ENCODE measurements around the gene ALK.

ALK gene

DNA sequence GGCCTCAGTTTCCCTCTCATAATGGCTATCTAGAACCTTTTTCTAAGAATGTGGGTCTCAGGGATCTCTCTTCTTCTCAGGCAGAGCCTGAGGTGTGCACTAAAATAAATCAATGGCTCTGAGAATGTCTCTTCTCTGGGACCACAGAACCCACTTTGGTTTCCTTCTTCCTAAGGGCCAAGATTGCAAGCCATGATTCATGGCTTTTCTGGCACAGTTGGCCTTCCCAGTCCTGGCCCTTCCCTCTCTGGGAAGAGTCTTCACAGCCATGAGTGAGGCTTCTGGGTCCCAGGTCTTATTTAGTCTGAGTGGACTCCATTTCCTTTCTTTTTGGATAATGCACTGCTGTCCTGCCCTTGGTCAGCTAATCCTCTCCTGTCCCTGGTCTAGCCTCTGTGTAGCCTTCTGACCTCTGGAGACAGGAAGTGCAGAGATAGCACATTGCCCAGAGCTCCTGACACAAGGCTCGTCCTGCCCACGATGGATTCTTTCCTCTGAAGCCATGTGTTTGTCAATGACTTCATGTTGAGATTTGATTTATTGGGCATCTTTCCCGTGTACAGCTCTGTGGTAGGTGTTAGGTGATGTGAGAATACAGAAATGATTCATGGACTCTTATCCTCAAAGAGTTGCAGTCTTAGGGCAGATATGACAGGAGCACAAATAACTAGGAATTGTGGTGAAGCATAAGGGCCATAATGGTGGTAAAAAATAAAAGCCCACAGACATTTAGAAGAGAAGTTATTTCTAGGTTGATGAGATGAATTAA, 561.2 kb downstream of the ALK start:
- no peak for DNase-seq (ENCODE audit: low spot score)

DNA sequence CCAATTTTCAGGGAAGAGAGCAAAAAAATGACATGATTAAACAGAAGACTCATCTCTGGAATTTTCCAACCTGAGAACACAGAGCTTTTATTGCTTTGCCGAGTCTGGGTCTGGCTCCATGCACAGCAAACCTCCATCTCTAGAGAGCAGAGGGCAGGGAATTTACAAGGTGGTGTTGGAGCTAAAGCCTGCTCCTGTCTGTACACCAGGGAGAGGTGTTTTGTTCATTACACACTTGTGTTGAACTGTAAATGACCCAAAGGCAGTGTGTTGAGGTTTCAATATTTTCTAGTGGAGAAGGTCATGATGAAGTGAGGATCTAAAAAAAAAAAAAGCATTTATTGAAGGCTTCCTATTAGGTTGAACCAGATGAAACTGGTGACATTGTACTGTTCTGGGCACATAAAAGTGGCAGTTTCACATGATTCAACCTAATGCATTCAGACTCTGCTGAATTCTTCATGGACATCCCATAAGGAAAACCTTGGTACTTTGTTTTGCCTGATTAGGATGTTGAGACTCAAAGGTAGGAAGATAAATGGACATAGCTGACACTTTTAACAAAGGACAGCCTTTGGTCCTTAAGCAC, 567.9 kb downstream of the ALK start:
- no peak for DNase-seq (ENCODE audit: low spot score)

DNA sequence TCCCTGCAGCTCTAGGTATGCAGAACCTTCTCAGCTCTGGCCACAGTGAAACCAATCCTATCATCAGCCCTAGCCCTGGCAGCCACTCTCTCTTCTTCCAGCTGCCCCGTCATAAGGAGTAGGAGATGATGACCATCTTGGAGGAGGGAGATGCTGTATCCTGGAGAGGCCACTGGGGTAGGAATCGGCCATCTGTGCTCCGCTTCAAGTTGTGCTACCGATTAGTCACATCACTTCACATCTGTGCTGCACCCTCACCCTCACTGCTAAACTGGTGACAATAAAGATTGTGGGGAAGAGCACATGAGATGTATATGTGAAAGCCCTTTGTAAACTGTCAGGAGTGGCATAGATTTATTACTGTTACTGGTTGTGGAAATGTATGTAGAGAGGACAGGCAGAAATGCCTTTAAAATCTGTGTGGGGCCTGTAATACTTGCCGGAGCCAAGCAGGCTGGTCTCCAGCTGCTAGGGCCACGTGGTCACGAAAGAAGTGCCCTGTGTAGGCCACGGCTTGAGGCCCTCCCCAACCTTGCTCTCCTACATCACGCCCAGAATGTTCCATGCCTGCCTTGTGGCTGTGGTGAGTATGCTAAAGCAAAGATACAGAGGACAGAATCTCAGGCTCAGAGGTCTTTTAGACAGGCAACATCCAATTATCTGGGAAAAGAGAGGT, 569.3 kb downstream of the ALK start:
- DNase-seq (ENCODE audit: low spot score) = no peak

DNA sequence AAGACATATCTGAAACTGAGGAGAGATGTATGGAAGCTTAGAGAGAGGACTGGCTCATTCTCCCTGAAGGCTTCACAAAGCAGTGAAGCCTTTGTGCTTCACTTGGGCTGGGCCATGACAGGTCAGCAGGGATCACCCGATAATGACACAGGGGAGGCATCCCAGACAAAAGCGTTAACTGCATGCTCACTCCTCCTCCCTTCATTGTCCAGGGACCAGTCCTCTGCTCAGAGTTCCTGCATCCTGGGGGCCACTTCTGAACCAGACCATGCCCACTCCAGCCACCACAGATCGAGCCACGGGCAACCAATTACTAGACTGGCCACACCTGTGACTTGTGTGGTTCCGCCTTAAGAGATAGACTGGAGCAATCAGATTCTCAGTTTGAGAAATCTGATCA, 570.1 kb downstream of the ALK start:
- DNase-seq (ENCODE audit: low spot score) = no peak

DNA sequence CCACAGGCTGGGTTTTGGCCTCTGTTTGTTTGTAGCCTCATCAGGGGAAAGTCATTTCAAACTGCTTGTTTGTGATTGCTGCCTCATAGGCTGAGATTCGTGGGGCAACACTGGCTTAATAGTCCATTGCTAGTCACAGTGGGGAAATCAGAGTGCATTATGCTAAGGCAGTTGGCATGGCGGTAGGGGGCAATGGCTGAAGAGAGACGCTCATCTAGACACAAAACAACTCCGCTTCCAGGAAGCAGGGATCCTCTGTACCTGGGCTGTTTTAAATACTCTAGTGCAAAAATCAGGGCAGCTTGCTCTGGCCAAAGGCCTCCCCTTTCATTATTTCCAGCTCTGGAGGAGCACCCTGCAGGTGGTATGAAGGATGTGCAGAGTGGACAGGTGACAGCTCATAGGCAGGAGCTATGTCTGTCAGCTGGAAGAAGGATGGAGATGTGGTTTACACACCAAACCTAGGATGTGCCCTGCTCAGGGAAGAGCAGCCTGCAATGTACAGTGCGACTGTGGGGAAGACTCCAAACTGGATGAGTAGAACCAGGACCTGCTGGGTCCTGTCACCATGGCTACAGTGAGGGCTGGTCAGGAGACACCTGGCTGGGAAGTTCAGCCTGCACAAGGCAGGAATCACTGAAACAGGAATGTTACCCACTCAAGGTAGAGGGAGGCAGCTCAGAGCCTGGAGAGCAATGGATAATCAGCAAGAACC, 571.9 kb downstream of the ALK start:
- DNase-seq (ENCODE audit: low spot score) = no peak

DNA sequence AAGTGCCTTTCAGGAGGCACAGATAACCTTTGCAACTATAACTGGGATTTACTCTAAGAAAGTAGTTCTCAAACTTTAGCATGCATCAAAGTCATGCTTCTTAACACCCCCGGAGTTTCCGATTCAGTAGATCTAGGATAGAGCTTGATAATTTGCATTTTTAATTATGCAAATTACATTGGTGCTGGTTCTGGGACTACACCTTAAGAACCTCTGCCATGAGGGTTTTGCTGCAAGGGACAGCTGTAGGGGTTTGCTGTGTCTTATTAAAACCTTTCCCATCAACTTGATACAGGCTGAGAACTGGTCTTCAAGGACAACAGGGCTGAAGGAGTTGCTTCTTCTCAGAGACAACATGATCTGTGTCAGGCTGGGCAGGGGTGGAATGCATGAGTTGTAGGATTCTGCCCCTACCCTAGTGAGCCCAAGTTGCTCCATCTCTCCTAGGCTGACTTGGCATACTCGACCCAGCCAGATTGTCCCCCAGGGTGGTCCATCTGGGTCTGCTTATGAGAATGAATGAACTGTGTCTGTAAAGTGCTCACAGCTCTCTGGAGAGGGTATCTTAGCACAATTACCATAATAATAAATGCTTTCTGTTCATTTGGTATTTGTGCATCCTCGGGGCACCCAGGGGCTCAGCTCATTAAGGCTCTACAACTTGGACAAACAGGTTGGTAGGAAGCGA, 573.5 kb downstream of the ALK start:
- DNase-seq (ENCODE audit: low spot score) = no peak

DNA sequence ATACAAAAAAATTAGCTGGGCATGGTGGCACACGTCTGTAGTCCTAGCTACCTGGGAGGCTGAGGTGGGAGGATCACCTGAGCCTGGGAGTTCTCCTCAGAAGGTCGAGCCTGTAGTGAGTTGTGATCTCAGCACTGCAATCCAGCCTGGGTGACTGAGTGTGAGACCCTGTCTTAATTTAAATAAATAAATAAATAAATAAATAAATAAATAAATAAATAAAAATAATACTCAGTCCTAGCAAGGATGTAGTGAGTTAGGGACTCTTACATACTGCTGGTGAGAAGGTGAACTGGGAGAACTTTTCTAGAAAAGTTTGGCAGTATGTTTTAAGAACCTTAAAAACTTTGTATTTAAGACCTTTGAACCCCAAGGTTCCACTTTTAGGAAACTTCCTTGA, 576.1 kb downstream of the ALK start:
- no peak for DNase-seq (ENCODE audit: low spot score)

DNA sequence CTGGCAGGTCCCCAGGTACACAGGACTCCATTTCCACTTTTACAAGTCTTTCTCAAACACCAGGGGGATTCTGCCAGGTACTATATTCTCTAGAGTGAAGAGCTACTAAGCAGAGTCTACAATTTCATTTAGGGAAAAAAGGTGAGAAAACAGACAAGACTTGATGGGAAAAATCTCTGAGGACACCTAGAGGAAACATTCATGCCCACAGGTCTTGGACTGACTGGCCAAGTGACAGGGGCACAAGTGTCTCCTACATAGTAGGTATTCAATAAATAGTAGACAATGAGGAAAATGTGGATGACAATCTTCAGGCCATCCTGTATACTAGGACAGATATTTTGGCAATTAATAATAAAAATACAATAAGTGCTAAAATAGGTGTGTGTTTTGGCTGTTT, 577.6 kb downstream of the ALK start:
- DNase-seq (ENCODE audit: low spot score) = no peak

DNA sequence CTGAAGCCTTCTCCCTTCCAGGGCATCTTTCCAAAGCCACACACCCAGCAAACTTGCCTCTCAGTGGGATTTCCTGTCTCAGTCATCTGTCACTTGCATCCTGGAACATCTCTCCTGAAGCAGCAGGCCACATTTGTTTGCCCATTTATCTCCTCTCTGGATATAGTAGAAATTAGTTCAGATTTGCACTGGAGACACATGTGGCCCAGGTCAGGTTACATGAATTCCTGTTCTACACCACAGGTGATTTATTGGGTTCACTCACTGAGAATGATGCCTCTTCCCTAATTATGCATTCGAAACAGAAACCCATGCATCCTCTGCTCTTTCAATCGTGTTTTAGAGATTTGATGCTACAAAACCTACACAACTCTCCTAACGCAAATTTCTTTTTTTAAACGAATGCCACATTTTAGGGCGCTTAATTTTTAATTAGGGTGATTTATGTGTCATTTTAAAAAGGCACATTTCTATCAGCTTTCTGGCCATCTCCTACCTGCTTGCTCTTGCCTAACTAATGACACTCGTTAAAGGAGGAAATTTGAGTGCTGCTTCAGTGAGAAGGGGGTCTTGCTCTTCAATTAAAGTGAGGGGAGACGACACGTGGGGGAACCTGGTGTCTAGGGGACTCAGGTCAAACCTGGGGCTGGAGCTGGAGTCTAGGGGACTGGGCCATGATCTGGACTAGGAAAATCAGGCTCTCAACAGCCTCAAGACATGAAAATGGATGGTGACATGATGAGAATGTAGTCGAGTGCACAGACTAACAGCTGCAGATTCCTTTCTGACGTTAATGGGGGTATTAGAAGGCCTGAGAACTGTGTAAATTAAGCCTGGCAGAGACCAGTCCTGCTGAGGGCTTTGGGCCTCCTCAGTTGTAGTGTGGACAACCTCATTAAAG, 584.8 kb downstream of the ALK start:
- no peak for DNase-seq (ENCODE audit: low spot score)

DNA sequence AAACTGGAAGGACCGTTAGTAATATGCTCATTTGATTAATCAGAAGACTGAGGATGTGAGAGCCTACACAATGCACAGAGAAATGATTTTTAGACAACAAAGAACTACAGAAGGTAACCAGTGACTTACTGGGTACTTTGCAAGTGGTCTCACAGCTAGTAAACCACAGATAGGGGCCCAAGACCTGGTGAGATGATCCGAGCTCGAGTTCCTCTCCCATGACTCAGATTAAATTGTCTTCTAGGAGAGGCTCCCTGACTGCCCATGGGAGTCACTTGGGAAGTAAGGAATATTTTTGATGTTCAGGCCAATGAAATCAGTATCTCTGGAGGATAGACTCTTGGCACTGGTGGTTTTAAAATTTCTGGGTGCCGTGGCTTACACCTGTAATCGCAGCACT, 586.0 kb downstream of the ALK start:
- DNase-seq (ENCODE audit: low spot score) = no peak

DNA sequence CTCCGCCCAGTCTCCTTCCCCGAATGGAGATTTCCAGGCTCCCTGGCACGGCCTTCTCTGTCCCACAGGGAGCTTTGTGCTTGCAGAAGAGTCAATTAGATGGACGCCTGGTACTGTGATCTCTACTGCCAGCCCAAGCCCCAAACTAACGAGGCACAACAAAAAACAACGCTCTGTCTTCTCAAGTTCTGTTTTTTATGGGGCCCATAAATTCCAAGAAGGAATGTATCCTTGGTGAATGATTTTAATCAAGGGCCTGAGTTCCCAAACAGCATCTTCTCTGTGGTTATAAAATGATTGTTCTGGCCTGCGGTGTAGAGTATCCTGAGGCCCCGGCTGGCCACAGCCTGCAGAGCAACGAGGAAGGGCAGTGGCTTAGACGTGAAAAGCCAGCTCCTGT, 586.7 kb downstream of the ALK start:
- no peak for DNase-seq (ENCODE audit: low spot score)

DNA sequence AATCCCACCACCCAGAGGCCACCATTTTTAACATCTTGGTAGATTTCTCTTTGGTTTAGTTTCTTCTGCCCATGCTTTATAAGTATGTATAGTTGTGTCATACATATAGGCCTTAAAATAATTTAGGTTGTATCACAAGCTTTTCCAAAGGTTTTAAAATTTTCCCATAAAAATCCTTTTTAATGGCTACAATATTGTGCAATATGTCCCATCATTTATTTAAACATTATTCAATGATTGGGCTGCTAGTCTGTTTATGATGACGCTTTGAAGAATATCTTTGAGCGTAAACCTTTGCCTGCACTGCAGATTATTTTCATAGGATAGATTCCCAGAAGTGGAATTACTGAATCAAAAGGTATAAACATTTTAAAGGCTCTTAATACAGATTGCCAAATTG, 588.8 kb downstream of the ALK start:
- DNase-seq (ENCODE audit: low spot score) = no peak

DNA sequence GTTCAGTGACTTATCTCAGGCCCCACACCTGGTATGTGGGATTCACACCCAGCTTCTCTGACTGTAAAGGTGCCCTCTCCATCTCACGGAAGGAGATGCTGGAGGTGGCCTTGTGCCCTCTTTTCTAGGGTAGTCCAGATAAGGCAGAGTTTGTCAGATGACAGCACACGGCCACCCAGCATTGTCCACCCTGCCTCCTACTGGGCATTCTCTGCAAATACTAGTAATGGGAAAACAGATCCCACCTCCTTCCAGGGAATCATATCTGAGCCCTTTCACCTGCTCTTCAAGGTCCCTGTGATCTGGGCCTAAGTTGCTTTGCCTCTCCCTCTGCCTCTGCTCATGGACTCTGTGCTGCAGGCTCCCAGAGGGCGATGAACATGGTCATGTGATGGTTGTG, 591.5 kb downstream of the ALK start:
- no peak for DNase-seq (ENCODE audit: low spot score)

DNA sequence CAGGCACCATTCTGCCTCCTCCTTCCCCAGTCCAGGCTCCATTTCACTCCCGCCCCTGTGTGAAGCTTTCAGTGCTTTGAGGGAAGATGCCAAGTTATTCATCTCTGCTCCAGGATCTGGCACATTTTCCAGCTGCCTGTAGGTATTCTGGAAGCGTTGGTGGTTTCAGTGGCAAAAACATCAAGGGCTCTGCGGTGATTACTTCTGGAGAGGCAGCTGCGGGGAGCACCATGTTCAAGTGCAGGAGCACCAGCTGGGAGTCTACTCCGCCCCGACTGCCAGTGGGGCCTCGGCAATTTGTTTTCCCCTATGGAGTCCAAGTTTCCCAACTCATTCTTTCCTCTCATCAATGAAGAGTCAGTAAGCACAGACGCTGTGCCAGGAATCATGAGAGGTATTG, 594.5 kb downstream of the ALK start:
- DNase-seq (ENCODE audit: low spot score) = peak; percentile 52

DNA sequence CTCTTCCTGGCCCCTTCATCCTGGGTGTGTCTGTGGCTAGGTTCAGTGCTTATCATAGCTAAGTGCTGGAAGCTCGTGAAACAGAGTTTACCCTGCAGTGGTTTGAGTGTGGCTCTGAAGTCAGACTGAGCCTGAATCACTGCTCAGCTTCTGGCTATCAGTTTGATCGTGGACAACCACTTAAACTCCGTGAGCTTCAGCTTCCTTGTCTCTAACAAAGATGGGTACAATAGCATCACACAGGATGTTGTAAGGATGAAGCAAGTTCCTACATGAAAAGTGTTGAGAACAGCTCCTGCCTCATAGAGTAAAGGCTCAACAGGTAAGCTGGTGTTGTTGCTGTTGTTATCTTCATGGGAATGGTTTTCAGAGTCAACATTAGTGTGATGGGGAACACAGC, 595.8 kb downstream of the ALK start:
- no peak for DNase-seq (ENCODE audit: low spot score)

DNA sequence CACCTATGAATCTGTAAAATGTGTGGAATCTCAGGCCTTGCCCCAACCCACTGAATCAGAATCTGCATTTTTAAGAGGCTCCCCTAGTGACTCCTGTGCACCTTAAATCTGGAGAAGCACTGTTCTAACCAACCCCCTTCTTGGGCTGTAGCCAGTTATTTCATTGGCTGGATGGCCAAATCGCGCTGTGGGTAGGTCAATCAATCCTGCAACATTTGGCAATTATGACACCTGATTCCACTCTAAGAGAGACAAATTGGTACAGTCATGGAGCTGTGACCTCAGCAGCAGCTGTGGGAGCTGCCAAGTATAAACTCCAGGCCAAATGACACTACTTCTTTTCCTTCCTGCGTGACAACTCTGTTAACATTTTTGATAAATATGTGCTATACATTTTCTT, 597.4 kb downstream of the ALK start:
- no peak for DNase-seq (ENCODE audit: low spot score)

DNA sequence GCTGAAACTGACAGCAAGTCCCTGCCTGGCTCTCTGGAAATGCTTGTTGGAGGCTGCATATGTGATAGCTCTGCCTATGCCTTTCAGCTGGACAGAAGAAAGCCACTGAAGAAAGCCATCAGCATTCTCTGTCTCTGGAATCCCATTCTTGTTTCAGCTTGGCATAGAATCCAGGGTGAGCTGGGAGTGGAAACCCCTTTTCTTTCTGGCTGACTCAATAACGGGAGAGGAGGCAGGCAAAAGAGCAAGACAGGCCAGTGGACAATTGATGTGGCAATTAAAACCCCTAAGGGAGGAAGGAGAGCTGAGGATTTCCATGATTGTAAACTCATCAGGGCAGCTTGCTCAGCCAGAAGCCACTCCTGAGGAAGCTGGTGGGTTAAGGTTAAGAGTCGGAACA, 598.1 kb downstream of the ALK start:
- DNase-seq (ENCODE audit: low spot score) = no peak

DNA sequence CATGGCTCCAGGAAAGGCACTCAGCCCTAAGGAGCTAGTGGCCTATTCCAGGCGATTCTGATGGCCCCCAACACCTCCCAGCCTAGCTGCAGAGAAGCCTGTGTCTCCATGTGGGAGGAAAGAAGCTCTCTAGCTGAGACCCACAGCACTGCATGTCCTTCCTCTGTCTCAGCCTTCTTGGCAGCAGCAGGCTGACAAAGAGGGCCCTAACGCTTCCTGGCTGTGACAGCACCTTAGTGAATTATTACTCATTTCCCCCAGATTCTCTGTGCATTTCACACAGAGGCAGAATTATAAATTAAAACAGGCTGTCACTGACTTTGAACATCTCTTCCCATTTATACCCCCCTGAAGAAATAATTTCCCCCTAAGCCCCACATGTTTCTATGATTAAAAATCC, 599.4 kb downstream of the ALK start:
- DNase-seq (ENCODE audit: low spot score) = no peak

DNA sequence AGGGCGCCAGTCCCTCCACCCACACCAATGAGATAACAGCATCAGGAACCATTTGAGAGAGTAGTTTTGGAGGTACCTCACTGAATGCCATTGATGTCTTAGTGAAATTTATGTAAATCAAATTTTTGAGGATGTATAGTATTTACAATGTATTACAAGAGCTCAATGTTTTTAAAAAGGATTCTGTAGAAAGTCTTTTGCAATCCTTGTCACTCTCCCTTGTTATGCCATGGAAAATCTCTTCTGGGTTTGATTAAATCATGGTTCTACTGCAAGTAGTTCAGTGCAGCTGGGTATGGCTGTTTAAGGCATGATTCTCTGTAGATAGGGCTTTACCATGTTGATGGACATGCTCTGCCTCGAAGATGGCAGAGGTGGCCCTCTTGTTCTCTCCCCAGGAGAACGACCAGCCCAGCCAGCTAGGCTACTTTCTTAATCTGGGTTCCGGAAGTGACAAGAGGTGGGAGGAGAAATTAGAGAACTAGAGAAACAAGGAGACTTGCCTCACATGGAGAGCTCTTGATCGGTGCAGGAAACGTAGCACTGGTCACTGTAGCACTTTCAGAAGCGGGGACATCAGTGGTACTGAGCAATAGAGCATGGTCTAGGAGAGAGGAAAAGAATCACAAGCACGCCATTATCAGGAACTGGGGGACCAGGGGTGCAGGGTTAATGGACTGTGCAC, 603.4 kb downstream of the ALK start:
- no peak for DNase-seq (ENCODE audit: low spot score)

DNA sequence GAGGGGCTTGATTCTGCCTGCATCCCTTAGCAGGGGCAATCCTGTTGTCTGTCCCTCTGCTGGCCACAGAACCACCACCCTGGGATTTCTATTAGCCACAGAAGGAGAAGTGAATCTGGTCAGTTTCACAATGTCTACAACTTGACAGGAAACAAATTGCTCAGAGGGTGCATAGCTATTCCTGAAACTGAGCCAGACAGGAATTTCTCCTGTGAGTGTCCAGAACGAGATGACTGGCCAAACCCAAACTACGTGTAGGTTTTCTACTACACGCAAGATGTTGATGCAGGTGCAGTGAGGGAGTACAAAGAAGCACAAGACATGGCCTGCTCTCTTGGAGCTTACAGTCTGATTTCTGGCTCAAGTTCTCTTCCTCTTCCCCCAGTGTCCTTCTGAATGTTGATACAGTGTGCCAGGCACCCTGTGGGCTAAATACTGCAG, 604.3 kb downstream of the ALK start:
- DNase-seq (ENCODE audit: low spot score) = no peak
